ENCODE results near the gene CALML5.

The CALML5 gene

GRCh38 chr10:5532618-5533097 is 33.3 kb upstream of the CALML5 start:
- no peak for DNase-seq

- no peak for DNase-seq
These were observed 32.9 kb upstream of the CALML5 start for GRCh38 chr10:5532307-5532605.

GRCh38 chr10:5531558-5532306 is 32.4 kb upstream of the CALML5 start:
- no peak for DNase-seq

- DNase-seq = no peak
These were observed 31.6 kb upstream of the CALML5 start for GRCh38 chr10:5530846-5531557.

- no peak for DNase-seq
These were observed 31.0 kb upstream of the CALML5 start for GRCh38 chr10:5530412-5530806.

GRCh38 chr10:5529702-5530411 is 30.5 kb upstream of the CALML5 start:
- DNase-seq = no peak

- DNase-seq = no peak
These were observed 29.8 kb upstream of the CALML5 start for GRCh38 chr10:5528989-5529701.

GRCh38 chr10:5527332-5528200 is 28.2 kb upstream of the CALML5 start:
- DNase-seq = no peak

- no peak for DNase-seq
These were observed 27.4 kb upstream of the CALML5 start for GRCh38 chr10:5526691-5527331.

GRCh38 chr10:5525561-5526341 is 26.4 kb upstream of the CALML5 start:
- DNase-seq = no peak

- no peak for DNase-seq
These were observed 25.5 kb upstream of the CALML5 start, which contains the start of gene CALML3 for GRCh38 chr10:5524641-5525560. Gene CALML3 (plus strand): TSS chr10:5524961. CDS start chr10:5525086, 125 bp downstream.

GRCh38 chr10:5523796-5524574 is 24.6 kb upstream of the CALML5 start:
- DNase-seq = no peak

GRCh38 chr10:5522913-5523560 is 23.7 kb upstream of the CALML5 start:
- DNase-seq = no peak

- DNase-seq = no peak
These were observed 19.7 kb upstream of the CALML5 start for GRCh38 chr10:5519054-5519453.

GRCh38 chr10:5518143-5518542 is 18.8 kb upstream of the CALML5 start:
- DNase-seq = no peak

GRCh38 chr10:5517546-5517945 is 18.2 kb upstream of the CALML5 start:
- no peak for DNase-seq

- DNase-seq = no peak
These were observed 16.8 kb upstream of the CALML5 start for GRCh38 chr10:5515948-5516761.
